ENCODE data around the gene MKLN1. TPM values are rescaled to one million over a fixed set of nuclear protein-coding genes. Genes with fewer than 3 reads are reported as not detected.

MKLN1 gene
- total RNA-seq, 2 donors from 2014 or later = 25.1 to 29.3 TPM

DNA sequence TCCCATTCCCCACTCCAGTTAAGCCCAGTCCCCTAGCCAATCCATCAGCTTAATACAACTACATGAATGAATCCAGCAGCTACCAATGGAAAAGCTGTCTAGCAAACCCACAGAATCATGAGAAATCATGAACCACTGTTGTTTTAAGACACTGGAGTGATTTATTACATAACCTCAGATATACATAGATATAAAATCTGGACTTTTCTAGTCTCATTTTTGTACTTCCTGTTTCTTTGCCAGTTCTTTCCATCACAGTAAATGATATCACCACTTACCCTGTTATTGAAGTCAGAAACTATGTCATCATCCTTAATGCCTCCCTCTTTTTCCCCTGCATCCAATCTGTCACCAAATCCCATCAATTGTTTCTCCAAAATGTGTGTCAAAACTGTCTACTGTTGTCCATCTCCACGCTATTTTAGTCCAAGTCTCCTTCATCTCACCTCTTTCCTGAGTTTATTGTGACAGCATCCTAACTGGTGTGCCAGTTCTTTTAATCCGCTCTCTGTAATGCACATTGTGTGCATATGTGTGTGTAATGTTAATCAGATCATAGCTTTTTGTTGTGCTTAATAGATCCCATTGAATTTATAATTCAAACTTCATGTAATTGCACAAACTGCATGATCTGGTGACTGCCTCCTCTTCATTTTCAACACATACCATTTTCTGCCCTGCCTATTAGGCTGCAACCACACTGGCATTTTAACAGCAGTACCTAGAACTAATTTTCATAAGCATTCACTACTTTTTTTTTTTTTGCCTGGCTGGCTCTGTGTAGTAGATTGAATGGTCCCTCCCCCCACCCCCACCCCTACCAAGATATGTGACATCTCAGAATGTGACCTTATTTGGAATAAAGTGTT is 56.0 kb downstream of the MKLN1 start:
- intact Hi-C loops (cut with DNase I) = no loop called here
- Histone ChIP-seq H3K9me3 (no peaks in the 10 kb centered on the region), H3K36me3 (replicated peaks in 1 of 2; ENCODE audit: insufficient read depth in 1 of 2, low read depth in 2 of 2) (no peaks in the 10 kb centered on the region), H3K4me3 (no peak overlapping the region), H3K27ac (no peak overlapping the region), H3K4me1 (no peaks in the 10 kb centered on the region), H3K27me3 (no peaks in the 10 kb centered on the region)
- TF ChIP-seq, protein P1, sequence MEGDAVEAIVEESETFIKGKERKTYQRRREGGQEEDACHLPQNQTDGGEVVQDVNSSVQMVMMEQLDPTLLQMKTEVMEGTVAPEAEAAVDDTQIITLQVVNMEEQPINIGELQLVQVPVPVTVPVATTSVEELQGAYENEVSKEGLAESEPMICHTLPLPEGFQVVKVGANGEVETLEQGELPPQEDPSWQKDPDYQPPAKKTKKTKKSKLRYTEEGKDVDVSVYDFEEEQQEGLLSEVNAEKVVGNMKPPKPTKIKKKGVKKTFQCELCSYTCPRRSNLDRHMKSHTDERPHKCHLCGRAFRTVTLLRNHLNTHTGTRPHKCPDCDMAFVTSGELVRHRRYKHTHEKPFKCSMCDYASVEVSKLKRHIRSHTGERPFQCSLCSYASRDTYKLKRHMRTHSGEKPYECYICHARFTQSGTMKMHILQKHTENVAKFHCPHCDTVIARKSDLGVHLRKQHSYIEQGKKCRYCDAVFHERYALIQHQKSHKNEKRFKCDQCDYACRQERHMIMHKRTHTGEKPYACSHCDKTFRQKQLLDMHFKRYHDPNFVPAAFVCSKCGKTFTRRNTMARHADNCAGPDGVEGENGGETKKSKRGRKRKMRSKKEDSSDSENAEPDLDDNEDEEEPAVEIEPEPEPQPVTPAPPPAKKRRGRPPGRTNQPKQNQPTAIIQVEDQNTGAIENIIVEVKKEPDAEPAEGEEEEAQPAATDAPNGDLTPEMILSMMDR (IDR thresholded peaks at IDR 0.05) = no peak
- no peak for TF ChIP-seq POLR2A (IDR thresholded peaks at IDR 0.05)
- no peak for ATAC-seq
- 97 to 100% methylated on average over 2 of the region's 2 CpGs for WGBS, 2 donors
- no peak for DNase-seq

DNA sequence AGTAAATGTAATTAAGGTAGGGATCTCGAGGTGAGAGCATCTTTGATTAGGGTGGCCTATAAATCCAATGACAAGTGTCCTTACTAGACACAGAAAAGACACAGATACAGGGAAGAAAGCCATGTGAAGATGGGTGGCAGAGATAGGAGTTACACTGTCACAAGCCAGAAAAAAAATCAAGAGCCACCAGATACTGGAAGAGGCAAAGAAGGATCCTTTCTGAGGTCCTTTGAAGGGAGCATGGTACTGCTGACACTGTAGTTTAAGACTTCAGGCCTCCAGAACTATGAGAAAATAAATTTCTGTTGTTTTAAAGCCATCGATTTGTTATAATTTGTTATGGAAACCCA is 56.6 kb downstream of the MKLN1 start:
- Histone ChIP-seq H3K4me1 (no peaks in the 10 kb centered on the region), H3K27me3 (no peaks in the 10 kb centered on the region), H3K36me3 (replicated peaks in 1 of 2; ENCODE audit: insufficient read depth in 1 of 2, low read depth in 2 of 2) (no peaks in the 10 kb centered on the region), H3K27ac (no peak overlapping the region), H3K9me3 (no peaks in the 10 kb centered on the region), H3K4me3 (no peak overlapping the region)
- ATAC-seq (no peak), DNase-seq (no peak)
- intact Hi-C loops (cut with DNase I) = no loop called here
- TF ChIP-seq POLR2A (IDR thresholded peaks at IDR 0.05) = no peak
- TF ChIP-seq, protein P1 (IDR thresholded peaks at IDR 0.05) = no peak
- WGBS, 2 donors = 93 to 96% methylated on average over 2 of the region's 2 CpGs

DNA sequence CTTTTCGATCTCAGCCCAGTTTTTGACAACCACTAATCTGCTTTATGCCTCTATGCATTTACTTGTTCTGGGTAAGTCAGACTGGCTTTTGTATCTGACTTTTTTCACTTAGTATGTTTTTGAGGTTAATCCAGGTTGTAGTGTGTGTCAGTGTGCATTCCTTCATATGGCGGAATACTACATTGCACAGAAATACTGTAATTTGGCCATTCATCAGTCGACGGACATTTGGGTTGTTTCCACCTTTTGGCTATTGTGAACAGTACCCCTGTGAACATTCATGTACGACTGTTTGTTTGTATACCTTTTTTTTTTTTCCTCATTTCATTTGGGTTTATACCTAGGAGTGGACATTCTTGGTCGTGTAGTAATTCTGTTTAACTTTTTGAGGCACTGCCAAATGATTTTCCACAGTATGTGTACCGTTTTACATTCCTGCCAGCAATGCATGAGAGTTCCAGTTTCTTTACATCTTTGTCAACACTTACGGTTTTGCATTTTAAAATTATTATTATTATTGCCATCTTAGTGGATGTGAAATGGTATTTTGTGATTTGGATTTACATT is 57.4 kb downstream of the MKLN1 start:
- no peaks in the 10 kb centered on the region for H3K4me1 ChIP-seq
- WGBS, 2 donors = 75 to 76% methylated on average over 8 of the region's 8 CpGs
- no peaks in the 10 kb centered on the region for H3K27me3 ChIP-seq
- H3K36me3 ChIP-seq (replicated peaks in 1 of 2; ENCODE audit: insufficient read depth in 1 of 2, low read depth in 2 of 2) = no peaks in the 10 kb centered on the region
- DNase-seq = no peak
- TF ChIP-seq, protein P1 (IDR thresholded peaks at IDR 0.05) = no peak
- no peak for TF ChIP-seq POLR2A (IDR thresholded peaks at IDR 0.05)
- ATAC-seq = no peak
- intact Hi-C loops (cut with DNase I) = no loop called here
- no peak overlapping the region for H3K27ac ChIP-seq
- no peaks in the 10 kb centered on the region for H3K9me3 ChIP-seq
- H3K4me3 ChIP-seq = no peak overlapping the region

DNA sequence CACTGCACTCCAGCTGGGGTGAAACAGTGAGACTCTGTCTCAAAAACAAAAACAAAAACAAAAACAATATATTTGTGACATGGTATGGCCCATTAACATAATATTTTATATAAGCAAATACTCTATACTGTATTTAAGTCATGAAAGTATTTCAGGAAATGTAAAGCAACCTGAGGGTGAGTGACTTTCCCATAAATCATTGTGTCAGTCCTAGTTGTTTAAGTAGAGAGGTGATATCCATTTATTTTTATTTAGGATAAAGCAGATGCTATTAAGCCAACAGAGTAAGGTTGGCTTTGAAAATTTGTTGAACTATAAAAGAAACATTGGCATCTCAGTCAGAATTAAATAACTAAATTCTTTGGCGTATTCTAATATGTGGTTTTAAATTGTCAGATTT is 60.5 kb downstream of the MKLN1 start:
- Histone ChIP-seq H3K9me3 (no peaks in the 10 kb centered on the region), H3K36me3 (replicated peaks in 1 of 2; ENCODE audit: insufficient read depth in 1 of 2, low read depth in 2 of 2) (no peaks in the 10 kb centered on the region), H3K4me1 (peaks cover 8% of the 10 kb centered on the region), H3K27me3 (no peaks in the 10 kb centered on the region), H3K27ac (no peak overlapping the region), H3K4me3 (no peak overlapping the region)
- 97 to 100% methylated on average over 1 of the region's 1 CpG for WGBS, 2 donors
- intact Hi-C loops (cut with DNase I) = no loop called here
- ATAC-seq (no peak), DNase-seq (no peak)
- TF ChIP-seq, protein P1 (IDR thresholded peaks at IDR 0.05) = no peak
- TF ChIP-seq POLR2A (IDR thresholded peaks at IDR 0.05) = no peak
